Measurements from ENCODE around the gene KTN1. TPM values are rescaled to one million over a fixed set of nuclear protein-coding genes. Genes with fewer than 3 reads are reported as not detected.

Gene KTN1
- polyA plus RNA-seq, 1 donor from 2014 or later = 95.0 TPM

DNA sequence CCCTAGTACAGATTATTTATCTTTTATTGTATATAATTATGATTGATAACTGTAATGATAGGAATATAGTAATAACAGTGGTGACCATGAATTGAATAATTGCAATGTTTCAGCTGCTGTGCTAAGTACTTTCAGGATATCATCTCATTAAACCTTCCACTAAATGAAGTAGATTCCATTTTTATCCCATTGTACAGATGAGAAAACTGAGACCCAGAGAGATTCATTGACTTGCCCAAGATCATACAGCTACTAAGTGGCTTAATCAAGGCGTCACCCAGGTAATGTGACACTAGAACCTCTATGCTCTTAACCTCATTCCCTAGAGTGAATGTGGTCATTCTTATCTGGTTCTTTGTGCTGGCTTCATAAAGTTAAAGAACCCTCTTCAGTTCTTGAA, 124.6 kb downstream of the KTN1 start:
- H3K9me2 ChIP-seq (ENCODE audit: insufficient read depth, low read length) = no peaks in the 10 kb centered on the region
- H4K20me1 ChIP-seq (ENCODE audit: insufficient read depth) = no peaks in the 10 kb centered on the region
- no peaks in the 10 kb centered on the region for H3F3A ChIP-seq (ENCODE audit: insufficient read depth, low read length, poor library complexity, severe bottlenecking)
- TF ChIP-seq, protein P1, sequence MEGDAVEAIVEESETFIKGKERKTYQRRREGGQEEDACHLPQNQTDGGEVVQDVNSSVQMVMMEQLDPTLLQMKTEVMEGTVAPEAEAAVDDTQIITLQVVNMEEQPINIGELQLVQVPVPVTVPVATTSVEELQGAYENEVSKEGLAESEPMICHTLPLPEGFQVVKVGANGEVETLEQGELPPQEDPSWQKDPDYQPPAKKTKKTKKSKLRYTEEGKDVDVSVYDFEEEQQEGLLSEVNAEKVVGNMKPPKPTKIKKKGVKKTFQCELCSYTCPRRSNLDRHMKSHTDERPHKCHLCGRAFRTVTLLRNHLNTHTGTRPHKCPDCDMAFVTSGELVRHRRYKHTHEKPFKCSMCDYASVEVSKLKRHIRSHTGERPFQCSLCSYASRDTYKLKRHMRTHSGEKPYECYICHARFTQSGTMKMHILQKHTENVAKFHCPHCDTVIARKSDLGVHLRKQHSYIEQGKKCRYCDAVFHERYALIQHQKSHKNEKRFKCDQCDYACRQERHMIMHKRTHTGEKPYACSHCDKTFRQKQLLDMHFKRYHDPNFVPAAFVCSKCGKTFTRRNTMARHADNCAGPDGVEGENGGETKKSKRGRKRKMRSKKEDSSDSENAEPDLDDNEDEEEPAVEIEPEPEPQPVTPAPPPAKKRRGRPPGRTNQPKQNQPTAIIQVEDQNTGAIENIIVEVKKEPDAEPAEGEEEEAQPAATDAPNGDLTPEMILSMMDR (IDR thresholded peaks at IDR 0.05; ENCODE audit: poor library complexity, severe bottlenecking) = no peak
- TF ChIP-seq SMC3 (conservative IDR thresholded peaks at IDR 0.05; ENCODE audit: poor library complexity) (no peak), RAD21 (conservative IDR thresholded peaks at IDR 0.05) (no peak), POLR2AphosphoS5 (IDR thresholded peaks at IDR 0.05) (no peak), MXI1 (conservative IDR thresholded peaks at IDR 0.05; ENCODE audit: poor library complexity, severe bottlenecking) (no peak), TAF1 (IDR thresholded peaks at IDR 0.05; ENCODE audit: low read depth) (no peak), EP300 (conservative IDR thresholded peaks at IDR 0.05; ENCODE audit: poor library complexity, severe bottlenecking) (no peak), EZH2 (IDR thresholded peaks at IDR 0.05; ENCODE audit: borderline replicate concordance, insufficient read depth, low read length, poor library complexity, severe bottlenecking) (no peak)
- TF ChIP-seq, protein P2, sequence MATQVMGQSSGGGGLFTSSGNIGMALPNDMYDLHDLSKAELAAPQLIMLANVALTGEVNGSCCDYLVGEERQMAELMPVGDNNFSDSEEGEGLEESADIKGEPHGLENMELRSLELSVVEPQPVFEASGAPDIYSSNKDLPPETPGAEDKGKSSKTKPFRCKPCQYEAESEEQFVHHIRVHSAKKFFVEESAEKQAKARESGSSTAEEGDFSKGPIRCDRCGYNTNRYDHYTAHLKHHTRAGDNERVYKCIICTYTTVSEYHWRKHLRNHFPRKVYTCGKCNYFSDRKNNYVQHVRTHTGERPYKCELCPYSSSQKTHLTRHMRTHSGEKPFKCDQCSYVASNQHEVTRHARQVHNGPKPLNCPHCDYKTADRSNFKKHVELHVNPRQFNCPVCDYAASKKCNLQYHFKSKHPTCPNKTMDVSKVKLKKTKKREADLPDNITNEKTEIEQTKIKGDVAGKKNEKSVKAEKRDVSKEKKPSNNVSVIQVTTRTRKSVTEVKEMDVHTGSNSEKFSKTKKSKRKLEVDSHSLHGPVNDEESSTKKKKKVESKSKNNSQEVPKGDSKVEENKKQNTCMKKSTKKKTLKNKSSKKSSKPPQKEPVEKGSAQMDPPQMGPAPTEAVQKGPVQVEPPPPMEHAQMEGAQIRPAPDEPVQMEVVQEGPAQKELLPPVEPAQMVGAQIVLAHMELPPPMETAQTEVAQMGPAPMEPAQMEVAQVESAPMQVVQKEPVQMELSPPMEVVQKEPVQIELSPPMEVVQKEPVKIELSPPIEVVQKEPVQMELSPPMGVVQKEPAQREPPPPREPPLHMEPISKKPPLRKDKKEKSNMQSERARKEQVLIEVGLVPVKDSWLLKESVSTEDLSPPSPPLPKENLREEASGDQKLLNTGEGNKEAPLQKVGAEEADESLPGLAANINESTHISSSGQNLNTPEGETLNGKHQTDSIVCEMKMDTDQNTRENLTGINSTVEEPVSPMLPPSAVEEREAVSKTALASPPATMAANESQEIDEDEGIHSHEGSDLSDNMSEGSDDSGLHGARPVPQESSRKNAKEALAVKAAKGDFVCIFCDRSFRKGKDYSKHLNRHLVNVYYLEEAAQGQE (IDR thresholded peaks at IDR 0.05; ENCODE audit: borderline replicate concordance) = no peak
- H3K79me2 ChIP-seq (replicated peaks; ENCODE audit: insufficient read depth, low read length) = no peaks in the 10 kb centered on the region
- no peak overlapping the region for H3K27ac ChIP-seq (ENCODE audit: low read length)
- H2AFZ ChIP-seq (ENCODE audit: low read depth, low read length) = no peak overlapping the region
- H3K9ac ChIP-seq (ENCODE audit: low read length) = no peak overlapping the region
- H3K4me3 ChIP-seq (ENCODE audit: low read length) = no peak overlapping the region
- no peaks in the 10 kb centered on the region for H3K9me3 ChIP-seq (ENCODE audit: low read length)
- no peaks in the 10 kb centered on the region for H3K36me3 ChIP-seq (ENCODE audit: insufficient read depth, low read length)
- no peaks in the 10 kb centered on the region for H3K27me3 ChIP-seq (ENCODE audit: insufficient read depth, low read depth, low read length)
- H3K4me2 ChIP-seq (ENCODE audit: low read length) = no peak overlapping the region

DNA sequence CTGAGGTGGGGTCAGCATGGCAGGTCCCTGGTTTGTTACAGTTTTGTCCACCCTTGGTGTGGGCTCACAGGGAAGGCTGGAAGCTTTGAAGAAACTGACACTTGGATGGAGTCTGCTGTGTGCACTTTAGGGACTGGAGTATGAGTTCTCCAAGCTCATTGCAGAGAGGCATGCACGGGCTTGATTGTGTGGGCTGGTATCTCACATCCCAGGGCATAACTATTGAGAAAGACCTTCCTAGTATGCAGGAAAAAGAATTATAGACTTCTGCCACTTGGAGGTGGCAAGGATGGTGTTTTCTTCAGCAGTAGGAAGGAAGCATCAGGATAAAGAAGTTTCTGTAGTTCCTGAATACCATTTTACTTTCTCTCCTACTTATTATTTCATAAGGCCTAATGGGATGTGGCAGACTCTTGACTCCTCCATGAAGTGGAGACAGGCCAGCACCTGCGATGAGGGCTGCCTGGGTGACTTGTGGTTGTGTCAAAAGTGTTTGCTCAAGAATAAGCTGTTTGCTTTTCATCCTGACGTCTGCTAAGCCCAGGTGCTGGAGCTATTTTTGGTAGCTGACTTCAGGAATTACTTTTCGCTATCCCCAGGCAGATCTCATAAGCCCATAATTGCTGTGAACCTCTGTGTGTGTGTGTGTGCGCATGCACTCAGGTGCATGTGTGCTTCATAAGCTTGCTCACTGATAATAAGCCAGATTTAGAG, 125.8 kb downstream of the KTN1 start:
- no peaks in the 10 kb centered on the region for H3K27me3 ChIP-seq (ENCODE audit: insufficient read depth, low read depth, low read length)
- no peak for TF ChIP-seq RAD21 (conservative IDR thresholded peaks at IDR 0.05)
- no peak for TF ChIP-seq POLR2AphosphoS5 (IDR thresholded peaks at IDR 0.05)
- TF ChIP-seq, protein P1 (IDR thresholded peaks at IDR 0.05; ENCODE audit: poor library complexity, severe bottlenecking) = no peak
- H3F3A ChIP-seq (ENCODE audit: insufficient read depth, low read length, poor library complexity, severe bottlenecking) = no peaks in the 10 kb centered on the region
- H4K20me1 ChIP-seq (ENCODE audit: insufficient read depth) = no peaks in the 10 kb centered on the region
- H3K36me3 ChIP-seq (ENCODE audit: insufficient read depth, low read length) = no peaks in the 10 kb centered on the region
- no peaks in the 10 kb centered on the region for H3K79me2 ChIP-seq (replicated peaks; ENCODE audit: insufficient read depth, low read length)
- H3K9me3 ChIP-seq (ENCODE audit: low read length) = no peaks in the 10 kb centered on the region
- H3K4me3 ChIP-seq (ENCODE audit: low read length) = no peak overlapping the region
- no peaks in the 10 kb centered on the region for H3K9me2 ChIP-seq (ENCODE audit: insufficient read depth, low read length)
- H3K9ac ChIP-seq (ENCODE audit: low read length) = no peak overlapping the region
- H2AFZ ChIP-seq (ENCODE audit: low read depth, low read length) = no peak overlapping the region
- no peak overlapping the region for H3K27ac ChIP-seq (ENCODE audit: low read length)
- H3K4me2 ChIP-seq (ENCODE audit: low read length) = no peak overlapping the region

Data from neural cell (in vitro differentiated cells).